Mucosa of descending colon (tissue), 3 donors: ENCODE data around the gene LMF1. TPM values are rescaled to one million over a fixed set of nuclear protein-coding genes. Genes with fewer than 3 reads are reported as not detected.

ENCODE experiments used
- ATAC-seq: fragments of 200-7000 bp; cut with Tn5 transposase; one replicate; pipeline ENCODE4 v1.9.1; 2020; ENCODE audit warnings: mild to moderate bottlenecking, moderate library complexity
- DNase-seq, 3 donors: peaks; one replicate each; pipeline ENCODE4 v3.0.0-alpha.2; 2020
- H3K36me3 ChIP-seq: fragments of 200-600 bp; one replicate; pipeline ENCODE4 v1.8.0; 2021; ENCODE audit warnings: low read depth, mild to moderate bottlenecking
- H3K4me1 ChIP-seq: fragments of 200-600 bp; one replicate; pipeline ENCODE4 v1.8.0; 2021; ENCODE audit warnings: low read depth, mild to moderate bottlenecking
- H3K4me3 ChIP-seq: fragments of 200-600 bp; one replicate; pipeline ENCODE4 v1.8.0; 2021; ENCODE audit warnings: mild to moderate bottlenecking
- H3K9me3 ChIP-seq: fragments of 200-600 bp; one replicate; pipeline ENCODE4 v1.8.0; 2021; ENCODE audit warnings: mild to moderate bottlenecking
- intact Hi-C, 2 donors: fragments of 100-400 bp; cut with DNase I in 1 of 2; cut with micrococcal nuclease in 1 of 2; formaldehyde crosslinking; loops; one replicate each; pipeline versions ENCODE4 v1.11.0 to v1.11.1; 2022; cut with DNase I, micrococcal nuclease
- total RNA-seq, 3 donors: library from RNA; stranded (reverse); fragmentation: NEBNext Ultra II Directional in 2 of 3; extraction: Animal tissue kit (Norgen Biotek cat#: 25700) in 2 of 3; gene quantifications; one replicate each; pipeline versions ENCODE4 v1.2.1 to v1.2.4, GENCODE V29; 2021 to 2023
- TF ChIP-seq, protein P1 (sequence below): fragments of 200-600 bp; IDR thresholded peaks from one replicate; pipeline ENCODE4 v1.8.0; 2022; ENCODE audit warnings: antibody characterized with exemption, mild to moderate bottlenecking
- donor health status: DM: no; HTN: no; CAD: no; lungs with moderate emphysema.
- donor health status: DM: no; HTN: no; CAD: no.
- donor health status: DM: no; HTN: yes; CAD: no.

LMF1 gene
- total RNA-seq, 3 donors from 2014 or later, result 16.4 to 26.5 (median 25.1) TPM

DNA sequence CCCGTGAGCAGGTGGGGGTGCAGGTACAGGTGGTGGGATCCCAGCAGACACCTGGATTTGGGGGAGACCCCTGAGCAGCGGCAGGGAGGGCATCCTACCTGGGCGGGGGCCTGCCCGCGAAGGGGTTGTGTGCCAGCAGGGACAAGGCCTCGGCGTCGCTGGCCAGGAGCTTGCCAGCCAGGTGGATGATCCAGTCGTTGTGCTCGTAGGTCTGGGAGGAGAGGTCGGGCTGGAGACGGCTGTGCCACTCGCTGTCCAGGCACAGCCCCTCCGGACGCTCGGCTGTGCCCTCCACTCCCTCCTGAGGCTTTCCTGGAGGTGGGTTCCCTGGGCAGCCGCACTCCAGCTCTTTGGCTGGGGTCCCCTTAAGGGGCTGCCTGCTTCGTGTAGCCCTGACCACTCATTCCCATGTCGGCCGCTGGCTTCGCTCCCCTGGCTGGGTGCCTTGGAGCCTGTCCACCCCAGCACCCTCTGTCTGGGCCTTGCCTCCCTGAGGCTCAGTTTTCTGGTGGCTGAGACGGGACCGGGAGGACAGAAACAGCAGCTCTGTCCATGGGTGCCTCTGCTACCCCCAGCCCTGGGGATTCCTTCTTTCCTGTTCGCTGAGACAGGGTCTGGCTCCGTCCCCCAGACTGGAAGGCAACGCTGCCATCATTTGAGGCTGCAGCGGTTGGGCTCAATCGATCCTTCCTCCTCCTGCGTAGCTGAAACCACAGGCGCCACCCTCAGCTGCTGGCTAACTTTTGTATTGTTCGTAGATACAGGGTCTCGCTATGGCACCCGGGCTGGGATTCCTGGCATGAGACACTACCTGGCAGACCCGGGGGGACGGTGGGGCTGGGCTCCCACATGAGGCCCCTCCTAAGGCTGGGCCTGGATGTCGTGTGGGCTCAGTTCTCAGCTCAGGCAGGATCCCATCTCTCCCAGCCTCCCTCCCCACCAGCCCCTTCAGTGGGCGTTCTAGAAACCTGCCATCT lies 101.7 kb downstream of the LMF1 start:
- Histone ChIP-seq H3K9me3 (no peaks in the 10 kb centered on the region), H3K4me1 (no peaks in the 10 kb centered on the region), H3K4me3 (no peak overlapping the region), H3K36me3 (no peaks in the 10 kb centered on the region)
- DNase-seq (peak in 1 of 3 donors; percentile 37), ATAC-seq (no peak)
- intact Hi-C loops, result no loop called here
- TF ChIP-seq, protein P1, sequence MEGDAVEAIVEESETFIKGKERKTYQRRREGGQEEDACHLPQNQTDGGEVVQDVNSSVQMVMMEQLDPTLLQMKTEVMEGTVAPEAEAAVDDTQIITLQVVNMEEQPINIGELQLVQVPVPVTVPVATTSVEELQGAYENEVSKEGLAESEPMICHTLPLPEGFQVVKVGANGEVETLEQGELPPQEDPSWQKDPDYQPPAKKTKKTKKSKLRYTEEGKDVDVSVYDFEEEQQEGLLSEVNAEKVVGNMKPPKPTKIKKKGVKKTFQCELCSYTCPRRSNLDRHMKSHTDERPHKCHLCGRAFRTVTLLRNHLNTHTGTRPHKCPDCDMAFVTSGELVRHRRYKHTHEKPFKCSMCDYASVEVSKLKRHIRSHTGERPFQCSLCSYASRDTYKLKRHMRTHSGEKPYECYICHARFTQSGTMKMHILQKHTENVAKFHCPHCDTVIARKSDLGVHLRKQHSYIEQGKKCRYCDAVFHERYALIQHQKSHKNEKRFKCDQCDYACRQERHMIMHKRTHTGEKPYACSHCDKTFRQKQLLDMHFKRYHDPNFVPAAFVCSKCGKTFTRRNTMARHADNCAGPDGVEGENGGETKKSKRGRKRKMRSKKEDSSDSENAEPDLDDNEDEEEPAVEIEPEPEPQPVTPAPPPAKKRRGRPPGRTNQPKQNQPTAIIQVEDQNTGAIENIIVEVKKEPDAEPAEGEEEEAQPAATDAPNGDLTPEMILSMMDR, result no peak

DNA sequence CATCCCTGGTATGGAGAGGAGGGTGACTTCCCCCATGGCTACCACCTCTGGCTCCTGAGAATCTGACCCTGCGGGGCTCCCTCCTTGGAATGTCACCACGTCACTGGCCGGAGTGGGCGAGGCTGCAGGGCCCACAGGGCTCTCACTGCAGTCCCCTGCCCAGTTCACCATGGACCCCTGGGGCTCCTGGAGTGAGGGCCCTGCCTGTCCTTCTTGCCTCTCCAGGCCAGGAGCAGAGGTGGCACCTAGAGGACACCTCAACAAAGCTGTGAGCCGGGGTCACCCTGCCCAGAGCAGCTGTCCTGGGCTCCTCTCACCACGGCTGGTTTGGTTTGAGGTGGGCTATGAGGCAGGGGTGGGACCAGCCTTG lies 102.4 kb downstream of the LMF1 start:
- TF ChIP-seq, protein P1, result no peak
- H3K36me3 ChIP-seq, result no peaks in the 10 kb centered on the region
- ATAC-seq (no peak), DNase-seq (peak in 1 of 3 donors; percentile 31)
- no peaks in the 10 kb centered on the region for H3K4me1 ChIP-seq
- intact Hi-C loops, result no loop called here
- no peaks in the 10 kb centered on the region for H3K9me3 ChIP-seq
- no peak overlapping the region for H3K4me3 ChIP-seq

DNA sequence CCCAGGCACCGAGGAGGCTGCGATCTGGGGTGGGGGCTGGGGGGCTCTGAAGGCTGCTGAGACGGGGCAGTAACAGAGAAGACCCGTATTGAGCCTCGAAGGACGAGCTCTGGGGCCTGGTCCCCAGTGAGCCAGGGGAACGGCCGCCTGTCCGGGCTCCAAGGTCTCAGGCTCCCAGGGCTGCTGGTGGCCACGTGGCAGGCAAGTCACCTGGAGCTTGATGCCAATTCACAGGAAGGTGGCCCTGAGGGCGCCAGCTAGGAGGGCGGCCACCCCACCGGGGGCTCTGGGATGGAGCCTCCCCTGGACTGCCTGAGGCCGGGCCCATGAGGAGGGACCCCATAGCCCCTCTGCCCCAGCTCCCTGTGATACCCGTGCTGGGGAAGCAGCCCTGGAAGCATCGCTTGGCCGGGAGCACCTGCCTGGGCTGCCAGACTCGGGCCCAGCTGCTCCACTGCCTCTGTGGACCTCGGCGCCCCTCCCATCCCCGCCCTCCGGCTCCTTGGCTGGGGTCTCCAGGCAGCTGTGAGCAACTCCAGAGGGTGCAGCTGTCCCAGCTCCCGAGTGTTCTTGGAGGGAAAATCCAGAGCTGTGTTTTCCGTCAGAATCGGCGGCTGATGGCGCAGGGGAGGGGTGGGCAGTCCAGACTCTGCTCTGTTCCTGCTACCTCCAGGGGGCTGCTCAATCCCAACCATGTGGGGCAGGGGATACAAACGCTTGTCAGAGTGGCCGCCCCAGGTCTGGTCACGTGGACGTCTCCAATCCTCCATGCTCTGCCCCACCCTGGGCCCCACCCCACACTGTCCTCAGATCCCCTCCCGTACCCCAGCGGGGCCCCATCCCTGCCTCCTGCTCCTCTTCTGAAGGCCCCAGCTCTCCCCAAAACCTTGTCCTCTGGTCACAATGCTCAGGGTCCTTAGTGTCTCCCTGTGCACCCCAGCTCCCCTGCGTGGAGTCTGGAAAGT lies 103.1 kb downstream of the LMF1 start:
- TF ChIP-seq, protein P1, result no peak
- no peak overlapping the region for H3K4me3 ChIP-seq
- no peaks in the 10 kb centered on the region for H3K36me3 ChIP-seq
- peak in 1 of 3 donors; percentile 47 for DNase-seq
- ATAC-seq, result no peak
- H3K4me1 ChIP-seq, result no peaks in the 10 kb centered on the region
- intact Hi-C loops, result no loop called here
- no peaks in the 10 kb centered on the region for H3K9me3 ChIP-seq

- TF ChIP-seq, protein P1, result no peak
- DNase-seq (peak in 1 of 3 donors; percentile 3), ATAC-seq (no peak)
- Histone ChIP-seq H3K9me3 (no peaks in the 10 kb centered on the region), H3K36me3 (no peaks in the 10 kb centered on the region), H3K4me1 (no peaks in the 10 kb centered on the region), H3K4me3 (no peak overlapping the region)
- intact Hi-C loops, result no loop called here
These were observed 104.4 kb downstream of the LMF1 start for GRCh38 chr16:866252-866896.

- intact Hi-C loops, result no loop called here
- TF ChIP-seq, protein P1, result no peak
- ATAC-seq, result peak; percentile 82
- Histone ChIP-seq H3K9me3 (no peaks in the 10 kb centered on the region), H3K4me3 (no peak overlapping the region), H3K4me1 (no peaks in the 10 kb centered on the region), H3K36me3 (no peaks in the 10 kb centered on the region)
- no peak for DNase-seq
These were observed 105.8 kb downstream of the LMF1 start for GRCh38 chr16:865026-865425.
